Colonic mucosa (tissue), 4 donors: ENCODE measurements around the gene LGALS3. TPM values are rescaled to one million over a fixed set of nuclear protein-coding genes. Genes with fewer than 3 reads are reported as not detected.

Experiments used
- DNase-seq: peaks from one replicate; pipeline ENCODE4 v3.0.0-alpha.2; 2020
- H3K27ac ChIP-seq: fragments of 200-600 bp; one replicate; pipeline ENCODE4 v1.8.0; 2021
- H3K27me3 ChIP-seq: fragments of 200-600 bp; one replicate; pipeline ENCODE4 v1.8.0; 2021
- H3K36me3 ChIP-seq: fragments of 200-600 bp; one replicate; pipeline ENCODE4 v1.8.0; 2021
- H3K4me1 ChIP-seq: fragments of 200-600 bp; one replicate; pipeline ENCODE4 v1.8.0; 2021; ENCODE audit warnings: mild to moderate bottlenecking
- H3K4me3 ChIP-seq: fragments of 200-600 bp; one replicate; pipeline ENCODE4 v1.8.0; 2021
- H3K9ac ChIP-seq, 2 donors: one replicate each; pipeline ENCODE4 v1.7.0; 2013; ENCODE audit warnings: control low read depth in 2 of 2, low read depth in 2 of 2, low read length in 2 of 2
- H3K9me3 ChIP-seq: fragments of 200-600 bp; one replicate; pipeline ENCODE4 v1.8.0; 2021
- CTCF ChIP-seq: fragments of 200-600 bp; IDR thresholded peaks from one replicate; pipeline ENCODE4 v1.8.0; 2022; ENCODE audit warnings: antibody characterized with exemption, mild to moderate bottlenecking
- intact Hi-C: fragments of 100-400 bp; cut with DNase I; formaldehyde crosslinking; loops from one replicate; pipeline ENCODE4 v1.14.1; 2022
- total RNA-seq, 2 donors: library from RNA; stranded (reverse); fragmentation: NEBNext Ultra II Directional in 1 of 2; extraction: Animal tissue kit (Norgen Biotek cat#: 25700) in 1 of 2; gene quantifications; one replicate each; pipeline ENCODE4 v1.2.1, GENCODE V29; 2021
- donor health status: healthy.
- donor health status: DM: no; HTN: no; CAD: no.
- donor health status: DM: no; HTN: no; CAD: no.

The LGALS3 gene
- total RNA-seq, 2 donors from 2014 or later, result 1,592 to 1,798 TPM

GRCh38 chr14:55142466-55142865 lies 13.4 kb downstream of the LGALS3 start:
- H3K27ac ChIP-seq, result no peak overlapping the region
- intact Hi-C loops, result no loop called here
- no peaks in the 10 kb centered on the region for H3K4me1 ChIP-seq
- TF ChIP-seq CTCF, result no peak
- H3K36me3 ChIP-seq, result peaks cover 46% of the 10 kb centered on the region
- H3K27me3 ChIP-seq, result no peaks in the 10 kb centered on the region
- no peak for DNase-seq
- no peak overlapping the region for H3K4me3 ChIP-seq
- H3K9ac ChIP-seq, result no peak overlapping the region
- no peaks in the 10 kb centered on the region for H3K9me3 ChIP-seq

- TF ChIP-seq CTCF, result no peak
Measured at GRCh38 chr14:55146425-55146824, 17.4 kb downstream of the LGALS3 start.

GRCh38 chr14:55151601-55152000 lies 22.5 kb downstream of the LGALS3 start:
- Histone ChIP-seq H3K27ac (no peak overlapping the region), H3K4me1 (no peaks in the 10 kb centered on the region), H3K9me3 (no peaks in the 10 kb centered on the region), H3K9ac (no peak overlapping the region), H3K4me3 (no peak overlapping the region), H3K27me3 (no peaks in the 10 kb centered on the region), H3K36me3 (no peaks in the 10 kb centered on the region)
- no peak for DNase-seq
- TF ChIP-seq CTCF, result no peak
- intact Hi-C loops, result no loop called here

More at GRCh38 chr14:55146425-55146824, 17.4 kb downstream of the LGALS3 start:
- Histone ChIP-seq H3K4me3 (no peak overlapping the region), H3K36me3 (peaks cover 18% of the 10 kb centered on the region), H3K4me1 (no peaks in the 10 kb centered on the region), H3K27ac (no peak overlapping the region), H3K27me3 (no peaks in the 10 kb centered on the region), H3K9me3 (no peaks in the 10 kb centered on the region), H3K9ac (no peak overlapping the region)
- intact Hi-C loops, result no loop called here
- DNase-seq, result no peak

- Histone ChIP-seq H3K27me3 (no peaks in the 10 kb centered on the region), H3K4me3 (no peak overlapping the region), H3K36me3 (no peaks in the 10 kb centered on the region), H3K9me3 (no peaks in the 10 kb centered on the region), H3K27ac (no peak overlapping the region), H3K9ac (no peak overlapping the region), H3K4me1 (no peaks in the 10 kb centered on the region)
- no peak for DNase-seq
- intact Hi-C loops, result no loop called here
- TF ChIP-seq CTCF, result no peak
Measured at GRCh38 chr14:55152052-55152753, 23.2 kb downstream of the LGALS3 start.

GRCh38 chr14:55153951-55154350 lies 24.9 kb downstream of the LGALS3 start:
- Histone ChIP-seq H3K9me3 (no peaks in the 10 kb centered on the region), H3K27ac (no peak overlapping the region), H3K27me3 (no peaks in the 10 kb centered on the region), H3K36me3 (no peaks in the 10 kb centered on the region), H3K4me3 (no peak overlapping the region), H3K4me1 (no peaks in the 10 kb centered on the region), H3K9ac (no peak overlapping the region)
- DNase-seq, result no peak
- intact Hi-C loops, result no loop called here
- no peak for TF ChIP-seq CTCF
